GM21737 (cell line): ENCODE results near the gene LCE3D.
"Not testable (repeated sequence)": the region's sequence is repeated elsewhere in the genome, so short reads cannot be mapped to it uniquely, and the experiment has no call there.

ENCODE experiments used
- ATAC-seq: cut with Tn5 transposase; IDR thresholded peaks from one replicate; pipeline ENCODE4 v1.9.1; 2021; ENCODE audit warnings: mild to moderate bottlenecking, moderate library complexity; ENCODE audit not compliant: unreplicated experiment

LCE3D gene

GRCh38 chr1:152580433-152580832 lies at the start of gene LCE3D:
Gene LCE3D, minus strand, starts transcription at chr1:152580516. Its CDS starts 580 bp downstream, at chr1:152579936.
- no peak for ATAC-seq

- no peak for ATAC-seq
These were observed 46.4 kb upstream of the LCE3D start for GRCh38 chr1:152626744-152627143.

- no peak for ATAC-seq
These were observed 43.0 kb upstream of the LCE3D start for GRCh38 chr1:152623203-152623844.

GRCh38 chr1:152622803-152623202 lies 42.5 kb upstream of the LCE3D start, which contains the start of gene LCE3A:
Gene LCE3A, minus strand, starts transcription at chr1:152623103. Its CDS starts 0 bp downstream, at chr1:152623103.
- ATAC-seq = no peak

GRCh38 chr1:152621993-152622392 lies 41.7 kb upstream of the LCE3D start:
- no peak for ATAC-seq

GRCh38 chr1:152613511-152613910 lies 33.2 kb upstream of the LCE3D start, which contains the start of gene LCE3B:
Gene LCE3B, plus strand, starts transcription at chr1:152613811. Its CDS starts 0 bp downstream, at chr1:152613811.
- ATAC-seq = no peak

- ATAC-seq = no peak
These were observed 19.6 kb upstream of the LCE3D start, which contains the start of gene LCE3C for GRCh38 chr1:152599934-152600333. Gene LCE3C, plus strand, starts transcription at chr1:152600234. Its CDS starts 498 bp downstream, at chr1:152600732.

GRCh38 chr1:152596986-152597385 lies 16.7 kb upstream of the LCE3D start:
- no peak for ATAC-seq

GRCh38 chr1:152585586-152585985 lies 5.3 kb upstream of the LCE3D start:
- no peak for ATAC-seq

- no peak for ATAC-seq
These were observed 2.3 kb upstream of the LCE3D start for GRCh38 chr1:152582647-152583046.

GRCh38 chr1:152579526-152579925 lies 790 bp downstream of the LCE3D start:
- ATAC-seq = not testable (repeated sequence)

- no peak for ATAC-seq
These were observed 3.1 kb downstream of the LCE3D start for GRCh38 chr1:152577168-152577567.

- ATAC-seq = no peak
These were observed 13.6 kb downstream of the LCE3D start, which contains the start of gene LCE3E for GRCh38 chr1:152566681-152567080. Gene LCE3E, minus strand, starts transcription at chr1:152566780. Its CDS starts 572 bp downstream, at chr1:152566208.

- ATAC-seq = no peak
These were observed 14.6 kb downstream of the LCE3D start for GRCh38 chr1:152565535-152566215.

GRCh38 chr1:152565115-152565514 lies 15.2 kb downstream of the LCE3D start:
- ATAC-seq = no peak

GRCh38 chr1:152548358-152548757 lies 32.0 kb downstream of the LCE3D start:
- ATAC-seq = not testable (repeated sequence)

- ATAC-seq = no peak
These were observed 33.6 kb downstream of the LCE3D start for GRCh38 chr1:152546704-152547103.

GRCh38 chr1:152543820-152544219 lies 36.5 kb downstream of the LCE3D start:
- no peak for ATAC-seq

- ATAC-seq = no peak
These were observed 40.4 kb downstream of the LCE3D start for GRCh38 chr1:152539901-152540300.

GRCh38 chr1:152537496-152537895 lies 42.8 kb downstream of the LCE3D start:
- ATAC-seq = no peak

GRCh38 chr1:152535774-152536173 lies 44.5 kb downstream of the LCE3D start:
- no peak for ATAC-seq

- ATAC-seq = no peak
These were observed 46.9 kb downstream of the LCE3D start for GRCh38 chr1:152533327-152533938.
